Calu3 (cell line): ENCODE results near the gene PLCB2. TPM values are rescaled to one million over a fixed set of nuclear protein-coding genes. Genes with fewer than 3 reads are reported as not detected.

Experiments used
- BruUV-seq: library from RNA; stranded (reverse); fragments of 400-500 nt; replicated peaks from 2 replicates; lab custom pipeline; 2021; lab: Mats Ljungman, UMichigan
- CTCF ChIA-PET: fragments of 300-600 bp; sonication (Branson Sonifier 250); formaldehyde crosslinking; loops from one replicate; lab custom pipeline; 2022; ENCODE audit warnings: antibody characterized with exemption; lab: Charles Lee
- DNase-seq: peaks from one replicate; pipeline ENCODE4 v3.0.0; 2022
- H3K27ac Mint-ChIP-seq: one replicate; pipeline ENCODE4 v1.8.0; 2022; ENCODE audit warnings: mixed read lengths; ENCODE audit not compliant: unreplicated experiment
- H3K27me3 Mint-ChIP-seq: one replicate; pipeline ENCODE4 v1.8.0; 2022; ENCODE audit warnings: mixed read lengths; ENCODE audit not compliant: unreplicated experiment
- H3K36me3 Mint-ChIP-seq: one replicate; pipeline ENCODE4 v1.8.0; 2022; ENCODE audit warnings: mild to moderate bottlenecking, moderate library complexity, mixed read lengths; ENCODE audit not compliant: insufficient read depth, unreplicated experiment
- H3K4me1 Mint-ChIP-seq: one replicate; pipeline ENCODE4 v1.8.0; 2022; ENCODE audit warnings: mild to moderate bottlenecking, low read depth, mixed read lengths; ENCODE audit not compliant: unreplicated experiment
- H3K4me3 Mint-ChIP-seq: one replicate; pipeline ENCODE4 v1.8.0; 2022; ENCODE audit warnings: mild to moderate bottlenecking, low read depth, moderate library complexity, mixed read lengths; ENCODE audit not compliant: unreplicated experiment
- H3K9me3 Mint-ChIP-seq: one replicate; pipeline ENCODE4 v1.8.0; 2022; ENCODE audit warnings: low read depth, mixed read lengths; ENCODE audit not compliant: unreplicated experiment
- CTCF ChIP-seq: fragments of 200-600 bp; IDR thresholded peaks from one replicate; pipeline ENCODE4 v1.8.0; 2022; ENCODE audit warnings: antibody characterized with exemption; ENCODE audit not compliant: unreplicated experiment
- intact Hi-C: fragments of 100-400 bp; cut with micrococcal nuclease; formaldehyde crosslinking; loops from one replicate; pipeline ENCODE4 v1.10.0; 2022; ENCODE audit not compliant: unreplicated experiment
- total RNA-seq: library from RNA; stranded (reverse); gene quantifications from 2 replicates; pipeline ENCODE4 v1.2.3, GENCODE V29; 2022

The PLCB2 gene
- total RNA-seq, 1 experiment from 2014 or later: 37.3 TPM

GRCh38 chr15:40239693-40240618, 67.8 kb downstream of the PLCB2 start:
- H3K27ac Mint-ChIP-seq: no peak overlapping the region
- DNase-seq: no peak
- peak overlapping the region; percentile 48 for H3K4me3 Mint-ChIP-seq
- TF ChIP-seq CTCF: no peak
- no peaks in the 10 kb centered on the region for H3K27me3 Mint-ChIP-seq
- BruUV-seq: no TSS peak
- CTCF ChIA-PET: interaction anchor here (1.1 to 1.6 kb wide), 5 partner anchors 27 to 193 kb away, joined by 3 to 5 read pairs (median 3); no protein-coding TSS in a partner anchor
- H3K9me3 Mint-ChIP-seq: no peaks in the 10 kb centered on the region
- peaks cover 16% of the 10 kb centered on the region for H3K4me1 Mint-ChIP-seq
- peaks cover 4% of the 10 kb centered on the region for H3K36me3 Mint-ChIP-seq
- intact Hi-C loops: no loop called here

GRCh38 chr15:40239404-40239692, 68.4 kb downstream of the PLCB2 start:
- Mint-ChIP-seq H3K4me1 (peaks cover 16% of the 10 kb centered on the region), H3K4me3 (peak overlapping the region; percentile 48), H3K27me3 (no peaks in the 10 kb centered on the region), H3K27ac (no peak overlapping the region), H3K9me3 (no peaks in the 10 kb centered on the region), H3K36me3 (peaks cover 4% of the 10 kb centered on the region)
- CTCF ChIA-PET: interaction anchor here (1.1 to 1.6 kb wide), 5 partner anchors 28 to 192 kb away, joined by 3 to 5 read pairs (median 3); no protein-coding TSS in a partner anchor
- intact Hi-C loops: no loop called here
- no TSS peak for BruUV-seq
- no peak for DNase-seq
- TF ChIP-seq CTCF: no peak

GRCh38 chr15:40238532-40239403, 69.0 kb downstream of the PLCB2 start, which contains the start of gene PAK6:
Gene PAK6 (plus strand): TSS chr15:40239063. CDS start chr15:40264786, 25,723 bp downstream.
- no peak for TF ChIP-seq CTCF
- Mint-ChIP-seq H3K36me3 (peaks cover 4% of the 10 kb centered on the region), H3K27ac (peak within 1 kb of the TSS; percentile 11), H3K9me3 (no peaks in the 10 kb centered on the region), H3K4me1 (peaks cover 16% of the 10 kb centered on the region), H3K4me3 (peak within 1 kb of the TSS; percentile 48), H3K27me3 (no peaks in the 10 kb centered on the region)
- CTCF ChIA-PET: interaction anchor here (1.1 to 1.6 kb wide), 5 partner anchors 28 to 192 kb away, joined by 3 to 5 read pairs (median 3); no protein-coding TSS in a partner anchor
- BruUV-seq: no TSS peak
- peak; percentile 84 for DNase-seq
- intact Hi-C loops: no loop called here

Other genes with a start within 250 kb of the PLCB2 start
- gene BMF, start 199.1 kb downstream of the PLCB2 start, total RNA-seq: 7.9 and 11.5 TPM in 2 replicates
- 39.0 and 41.8 TPM in 2 replicates for gene BUB1B, start 146.9 kb downstream of the PLCB2 start, total RNA-seq
- gene PAK6, start 68.9 kb downstream of the PLCB2 start, total RNA-seq: 7.0 and 7.1 TPM in 2 replicates
- 0.56 TPM in 1 of 2 replicates, not detected in the other for gene ANKRD63, start 24.9 kb downstream of the PLCB2 start, total RNA-seq
- 14.3 and 16.6 TPM in 2 replicates for gene INAFM2, start 15.8 kb upstream of the PLCB2 start, total RNA-seq
- gene CCDC9B, start 33.0 kb upstream of the PLCB2 start, total RNA-seq: 85.6 and 102 TPM in 2 replicates
- not detected in 2 replicates for gene PHGR1, start 43.1 kb upstream of the PLCB2 start, total RNA-seq
- 1.1 and 1.3 TPM in 2 replicates for gene DISP2, start 50.3 kb upstream of the PLCB2 start, total RNA-seq
- gene KNSTRN, start 74.8 kb upstream of the PLCB2 start, total RNA-seq: 29.5 and 44.5 TPM in 2 replicates
- 46.6 and 54.2 TPM in 2 replicates for gene IVD, start 97.9 kb upstream of the PLCB2 start, total RNA-seq
- 15.6 and 17.2 TPM in 2 replicates for gene BAHD1, start 133.0 kb upstream of the PLCB2 start, total RNA-seq
- 8.7 and 11.5 TPM in 2 replicates for gene CHST14, start 163.0 kb upstream of the PLCB2 start, total RNA-seq